Measurements from ENCODE around the gene GPR63.

DNA sequence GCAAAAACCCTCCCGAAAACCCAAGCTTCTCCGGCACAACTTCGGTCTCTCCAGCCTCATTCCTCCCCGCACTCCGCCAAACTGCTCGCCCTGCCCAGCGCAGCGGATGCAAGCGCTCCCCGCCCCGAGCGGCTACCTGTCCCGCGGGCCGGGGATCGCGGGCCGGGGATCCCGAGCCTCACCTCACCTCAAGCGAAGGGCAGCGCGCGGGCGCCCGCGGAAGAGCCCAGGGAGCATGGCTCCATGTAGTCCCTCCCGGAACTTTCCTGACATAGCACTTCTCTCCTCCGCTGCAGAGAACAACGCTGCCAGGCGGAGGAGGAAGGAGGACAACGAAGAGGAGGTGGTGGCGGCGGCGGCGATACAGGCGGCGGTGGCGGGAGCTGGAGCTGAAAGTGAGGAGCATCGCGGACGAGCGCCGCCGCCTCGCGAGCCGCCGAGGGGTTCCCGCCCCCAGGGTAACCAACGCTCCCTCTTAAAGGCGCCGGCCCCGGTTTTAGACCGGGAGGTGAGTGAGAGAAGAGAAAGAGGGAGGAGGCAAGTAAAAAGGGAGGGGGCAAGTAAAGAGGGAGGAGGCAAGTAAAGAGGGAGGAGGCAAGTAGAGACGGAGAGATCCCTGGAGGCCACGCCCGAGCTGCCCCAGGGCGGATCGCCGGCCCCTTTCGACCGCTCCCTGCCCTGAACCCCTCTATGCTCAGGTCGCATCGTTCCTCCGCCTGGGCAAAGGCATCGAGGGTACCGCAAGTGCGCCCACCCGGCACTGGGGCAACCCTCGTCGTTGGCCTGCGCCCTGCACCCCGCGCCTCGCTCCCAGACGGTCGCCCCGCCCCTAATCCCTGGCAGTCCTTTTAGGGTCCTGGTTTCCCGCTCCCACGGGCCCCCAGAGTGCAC lies at the start of gene GPR63:
- TF ChIP-seq, protein P1, sequence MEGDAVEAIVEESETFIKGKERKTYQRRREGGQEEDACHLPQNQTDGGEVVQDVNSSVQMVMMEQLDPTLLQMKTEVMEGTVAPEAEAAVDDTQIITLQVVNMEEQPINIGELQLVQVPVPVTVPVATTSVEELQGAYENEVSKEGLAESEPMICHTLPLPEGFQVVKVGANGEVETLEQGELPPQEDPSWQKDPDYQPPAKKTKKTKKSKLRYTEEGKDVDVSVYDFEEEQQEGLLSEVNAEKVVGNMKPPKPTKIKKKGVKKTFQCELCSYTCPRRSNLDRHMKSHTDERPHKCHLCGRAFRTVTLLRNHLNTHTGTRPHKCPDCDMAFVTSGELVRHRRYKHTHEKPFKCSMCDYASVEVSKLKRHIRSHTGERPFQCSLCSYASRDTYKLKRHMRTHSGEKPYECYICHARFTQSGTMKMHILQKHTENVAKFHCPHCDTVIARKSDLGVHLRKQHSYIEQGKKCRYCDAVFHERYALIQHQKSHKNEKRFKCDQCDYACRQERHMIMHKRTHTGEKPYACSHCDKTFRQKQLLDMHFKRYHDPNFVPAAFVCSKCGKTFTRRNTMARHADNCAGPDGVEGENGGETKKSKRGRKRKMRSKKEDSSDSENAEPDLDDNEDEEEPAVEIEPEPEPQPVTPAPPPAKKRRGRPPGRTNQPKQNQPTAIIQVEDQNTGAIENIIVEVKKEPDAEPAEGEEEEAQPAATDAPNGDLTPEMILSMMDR (IDR thresholded peaks at IDR 0.05), result no peak
- no peak for TF ChIP-seq EZH2 (IDR thresholded peaks at IDR 0.05; ENCODE audit: borderline replicate concordance, insufficient read depth, low read depth, low read length, poor library complexity, severe bottlenecking)

Measured in B cell (primary cell).